RPMI7951 (cell line): ENCODE measurements around the gene RRP8. TPM values are rescaled to one million over a fixed set of nuclear protein-coding genes. Genes with fewer than 3 reads are reported as not detected.

Experiments
- DNase-seq: peaks from one replicate; pipeline ENCODE4 v3.0.0-alpha.2; 2012; ENCODE audit warnings: low read depth
- total RNA-seq: library from RNA; depleted of rRNA; stranded (reverse); fragments of >200 nt; shearing (Covaris generic); gene quantifications from 2 replicates; pipeline ENCODE4 v1.2.3, GENCODE V29; 2014

The RRP8 gene
- total RNA-seq, 1 experiment from 2014 or later = 20.7 TPM

GRCh38 chr11:6601041-6601461 lies 2.4 kb downstream of the RRP8 start:
- no peak for DNase-seq

- DNase-seq = no peak
These were observed 3.5 kb downstream of the RRP8 start for GRCh38 chr11:6599881-6600390.

- no peak for DNase-seq
These were observed 4.0 kb downstream of the RRP8 start for GRCh38 chr11:6599449-6599848.

- no peak for DNase-seq
These were observed 4.9 kb downstream of the RRP8 start for GRCh38 chr11:6598555-6598954.

- no peak for DNase-seq
These were observed 7.1 kb downstream of the RRP8 start for GRCh38 chr11:6596239-6596877.

GRCh38 chr11:6594142-6594768 lies 9.2 kb downstream of the RRP8 start:
- no peak for DNase-seq

GRCh38 chr11:6588018-6588417 lies 15.4 kb downstream of the RRP8 start:
- no peak for DNase-seq

- DNase-seq = no peak
These were observed 16.0 kb downstream of the RRP8 start for GRCh38 chr11:6587360-6587953.

GRCh38 chr11:6586434-6587359 lies 16.7 kb downstream of the RRP8 start:
- no peak for DNase-seq

GRCh38 chr11:6584528-6584927 lies 18.9 kb downstream of the RRP8 start:
- DNase-seq = no peak

- no peak for DNase-seq
These were observed 19.8 kb downstream of the RRP8 start for GRCh38 chr11:6583584-6583983.

- no peak for DNase-seq
These were observed 23.7 kb downstream of the RRP8 start for GRCh38 chr11:6579681-6580080.

- DNase-seq = no peak
These were observed 25.3 kb downstream of the RRP8 start for GRCh38 chr11:6578134-6578533.

GRCh38 chr11:6576471-6577373 lies 26.7 kb downstream of the RRP8 start:
- peak; percentile 61 for DNase-seq

- DNase-seq = no peak
These were observed 28.4 kb downstream of the RRP8 start for GRCh38 chr11:6574816-6575715.

- DNase-seq = peak; percentile 29
These were observed 31.2 kb downstream of the RRP8 start for GRCh38 chr11:6572215-6572614.

- no peak for DNase-seq
These were observed 31.9 kb downstream of the RRP8 start for GRCh38 chr11:6571434-6572008.

- DNase-seq = no peak
These were observed 32.6 kb downstream of the RRP8 start for GRCh38 chr11:6570691-6571427.

- no peak for DNase-seq
These were observed 33.7 kb downstream of the RRP8 start for GRCh38 chr11:6569706-6570105.
